HG03135 (cell line): ENCODE measurements around the gene LARGE1.

Experiments
- ATAC-seq: cut with Tn5 transposase; IDR thresholded peaks from one replicate; pipeline ENCODE4 v1.9.1; 2021; ENCODE audit warnings: mild to moderate bottlenecking, moderate library complexity; ENCODE audit not compliant: unreplicated experiment

Gene LARGE1

DNA sequence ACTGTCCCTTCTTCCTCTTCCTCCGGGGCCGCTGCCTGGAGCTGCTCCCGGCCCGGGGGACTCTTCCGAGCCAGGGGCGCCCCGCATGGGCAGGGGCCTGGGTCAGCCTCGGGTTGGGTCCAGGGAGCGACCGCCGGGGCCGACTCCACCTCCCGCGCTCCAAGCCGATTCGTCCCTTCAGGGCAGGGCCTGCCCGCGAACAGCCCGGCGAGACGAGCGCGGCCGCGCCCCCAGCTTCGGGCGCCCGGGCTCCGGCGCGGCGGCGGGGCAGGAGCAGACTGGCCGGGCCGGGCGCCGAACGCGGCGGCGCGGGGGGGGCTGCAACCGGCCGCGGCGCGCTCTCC, at the start of gene LARGE1:
TSS of gene LARGE1 (minus strand) at position 280 of the 344 bp plus-strand sequence.
- ATAC-seq, result peak; percentile 7

DNA sequence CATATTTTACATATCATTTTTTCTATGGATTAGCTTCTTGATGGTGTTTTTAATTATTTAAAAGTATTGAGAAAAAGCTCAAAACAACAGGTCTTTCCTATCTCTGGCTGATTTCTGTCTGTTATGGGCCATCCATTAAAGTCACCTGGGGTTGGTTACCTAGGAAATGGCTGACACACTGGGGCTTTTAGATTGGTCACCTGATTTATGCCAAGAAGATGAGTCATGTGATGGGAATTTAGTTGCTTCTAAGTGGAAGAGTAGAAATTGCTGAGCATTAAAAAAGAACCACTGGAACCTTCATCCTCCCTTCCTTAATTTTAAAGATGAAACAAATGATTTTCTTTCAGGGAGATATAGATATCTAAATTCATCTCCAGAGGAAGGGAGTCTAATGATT, 48.8 kb upstream of the LARGE1 start:
- ATAC-seq, result no peak

GRCh38 chr22:33964121-33964520, 43.8 kb upstream of the LARGE1 start:
- no peak for ATAC-seq

DNA sequence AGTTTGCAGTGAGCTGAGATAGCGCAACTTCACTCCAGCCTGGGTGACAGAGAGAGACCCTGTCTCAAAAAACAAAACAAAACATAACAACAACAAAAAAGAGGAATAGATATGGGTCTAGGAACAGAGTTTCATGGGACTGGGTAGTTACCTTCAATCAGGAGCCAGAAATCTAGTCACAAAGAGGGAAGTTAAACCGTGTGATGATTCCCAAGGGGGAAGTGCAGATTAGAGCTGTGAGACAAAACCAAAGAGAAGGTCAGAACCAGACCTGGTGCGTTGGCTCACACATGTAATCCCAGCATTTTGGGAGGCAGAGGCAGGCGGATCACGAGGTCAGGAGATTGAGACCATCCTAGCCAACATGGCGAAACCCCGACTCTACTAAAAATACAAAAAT, 42.1 kb upstream of the LARGE1 start:
- ATAC-seq, result no peak

GRCh38 chr22:33958741-33959140, 38.5 kb upstream of the LARGE1 start:
- ATAC-seq, result no peak

DNA sequence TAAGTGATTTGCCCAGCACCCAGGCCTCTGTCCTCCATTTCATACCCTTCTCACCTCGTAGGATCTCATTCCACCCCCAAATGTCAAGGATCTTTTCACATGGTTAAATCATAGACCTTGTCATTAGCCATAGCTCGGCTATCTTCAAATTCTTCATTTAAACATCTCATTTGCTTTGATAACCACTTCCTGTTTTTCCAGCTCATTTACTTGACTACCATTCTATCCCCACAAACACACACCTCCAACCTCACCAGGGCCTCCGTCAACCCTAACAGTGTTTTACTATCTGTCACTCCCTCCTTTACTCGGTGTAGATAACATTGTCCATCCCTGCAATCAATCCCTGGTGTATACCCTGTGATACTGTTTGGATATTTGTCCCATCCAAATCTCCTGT, 36.8 kb upstream of the LARGE1 start:
- no peak for ATAC-seq

GRCh38 chr22:33952776-33953175, 32.5 kb upstream of the LARGE1 start:
- no peak for ATAC-seq

DNA sequence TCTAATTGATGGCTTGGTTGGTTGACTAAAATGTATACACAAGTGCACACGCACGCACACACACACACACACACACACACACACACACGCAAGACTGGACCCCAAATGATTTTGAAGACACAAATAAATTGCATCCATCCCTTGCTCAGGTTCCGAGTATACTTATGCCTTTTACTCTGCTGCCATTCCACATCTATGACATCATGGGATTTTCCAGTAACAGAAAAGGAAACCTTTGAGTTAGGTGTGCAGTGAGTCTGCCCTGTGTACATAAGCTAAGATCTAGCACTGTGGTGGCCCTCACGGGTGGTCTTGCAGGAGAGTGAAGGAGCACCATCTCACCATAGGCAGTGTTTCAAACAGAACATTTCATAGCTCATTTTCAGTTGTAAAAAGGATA, 20.5 kb upstream of the LARGE1 start:
- no peak for ATAC-seq

GRCh38 chr22:33932997-33933396, 12.7 kb upstream of the LARGE1 start:
- ATAC-seq, result no peak

DNA sequence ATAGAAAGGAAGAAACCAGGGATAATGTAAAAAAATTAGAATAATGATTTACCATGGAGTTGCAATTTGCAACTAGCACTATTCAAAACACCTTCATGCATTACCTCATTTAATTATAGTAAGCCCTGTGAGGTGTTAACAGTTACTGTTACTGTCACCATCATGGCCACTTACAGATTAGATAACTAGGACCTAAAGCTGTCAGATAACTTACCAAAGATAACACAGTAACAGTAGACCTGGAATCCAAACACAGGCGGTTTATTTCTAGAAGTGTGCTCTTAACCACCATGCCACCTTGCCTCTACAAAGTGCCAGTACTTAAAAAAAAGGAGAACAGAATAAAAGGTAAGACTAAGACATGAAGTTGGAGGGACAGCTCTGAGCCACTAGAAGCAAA, 11.1 kb upstream of the LARGE1 start:
- no peak for ATAC-seq

- ATAC-seq, result no peak
Measured at GRCh38 chr22:33927752-33928151, 7.5 kb upstream of the LARGE1 start.

- no peak for ATAC-seq
Measured at GRCh38 chr22:33925194-33925593, 4.9 kb upstream of the LARGE1 start.

- no peak for ATAC-seq
Measured at GRCh38 chr22:33923660-33924246, 3.5 kb upstream of the LARGE1 start.

DNA sequence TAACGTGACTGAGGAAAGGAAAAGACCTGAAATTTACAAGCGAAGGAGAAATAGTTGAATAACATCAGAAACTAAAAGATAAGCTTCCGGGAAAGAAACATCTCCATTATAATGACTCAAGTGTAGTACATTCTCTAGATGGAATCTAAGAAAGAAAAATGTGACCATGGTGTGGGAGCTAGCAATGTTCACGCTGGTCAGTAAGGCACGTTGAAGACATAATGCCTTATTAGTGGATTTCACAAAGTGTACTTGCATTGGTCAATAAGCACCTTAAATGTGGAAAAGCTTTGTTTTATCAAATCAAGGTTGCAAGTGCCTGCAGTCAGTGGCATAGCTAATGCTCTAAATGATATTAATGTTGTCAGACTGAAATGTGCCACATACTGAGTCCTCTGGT, 2.8 kb upstream of the LARGE1 start:
- no peak for ATAC-seq

GRCh38 chr22:33922349-33922681, 2.0 kb upstream of the LARGE1 start:
- no peak for ATAC-seq

GRCh38 chr22:33921525-33922348, 1.5 kb upstream of the LARGE1 start:
- no peak for ATAC-seq

DNA sequence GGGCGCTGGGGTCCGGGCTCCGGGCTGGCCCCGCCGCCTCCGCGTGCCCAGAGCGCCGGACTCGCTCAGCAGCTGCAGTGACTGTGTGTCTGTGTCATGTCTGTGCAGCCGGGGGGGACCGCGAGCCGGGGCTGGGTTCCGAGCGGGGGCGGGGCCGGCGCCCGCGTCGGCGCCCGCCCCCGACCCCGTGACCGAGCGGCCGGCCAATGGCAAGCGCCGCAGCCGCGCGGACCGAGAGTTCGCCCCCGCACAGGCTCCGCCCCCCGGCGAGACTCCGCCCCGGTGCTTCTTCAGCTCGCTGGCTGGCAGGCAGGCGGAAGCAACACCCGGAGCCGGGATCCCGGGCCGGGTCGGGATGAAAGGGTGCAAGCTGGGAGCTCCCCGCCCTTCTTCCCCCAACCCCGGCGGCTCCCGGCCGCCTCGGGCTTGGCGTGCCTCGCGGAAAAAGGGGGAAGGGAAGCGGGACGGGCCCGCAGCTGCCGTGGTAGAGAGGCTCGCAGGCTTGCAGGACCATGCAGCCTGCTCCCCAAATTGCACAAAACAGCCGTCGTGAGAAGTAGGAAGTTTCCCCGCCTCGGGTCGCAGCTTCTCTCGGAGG, 750 bp upstream of the LARGE1 start:
- ATAC-seq, result peak; percentile 65

- peak; percentile 26 for ATAC-seq
Measured at GRCh38 chr22:33919391-33920196, 682 bp downstream of the LARGE1 start.

GRCh38 chr22:33918676-33919365, 1.5 kb downstream of the LARGE1 start:
- ATAC-seq, result no peak

- ATAC-seq, result no peak
Measured at GRCh38 chr22:33917744-33918406, 2.4 kb downstream of the LARGE1 start.
